Epithelial cell of proximal tubule (primary cell): ENCODE results near the gene PCP2. TPM values are rescaled to one million over a fixed set of nuclear protein-coding genes. Genes with fewer than 3 reads are reported as not detected.

ENCODE experiments used
- DNase-seq: peaks from one replicate; pipeline ENCODE4 v3.0.0-alpha.2; 2011; ENCODE audit warnings: low read depth
- H3K4me3 ChIP-seq: 2 replicates; pipeline ENCODE4 v1.5.1; 2011; ENCODE audit warnings: low read depth, mild to moderate bottlenecking, low read length
- total RNA-seq: library from RNA; depleted of rRNA; stranded (reverse); fragments of >200 nt; gene quantifications from 2 replicates; pipeline ENCODE4 v1.2.3, GENCODE V29; 2015
- TF ChIP-seq, protein P1 (sequence below): conservative IDR thresholded peaks from 2 replicates; pipeline ENCODE4 v1.5.1; 2012; ENCODE audit warnings: low read depth, mild to moderate bottlenecking, low read length

Gene PCP2
- total RNA-seq, 1 donor from 2014 or later: not detected

DNA sequence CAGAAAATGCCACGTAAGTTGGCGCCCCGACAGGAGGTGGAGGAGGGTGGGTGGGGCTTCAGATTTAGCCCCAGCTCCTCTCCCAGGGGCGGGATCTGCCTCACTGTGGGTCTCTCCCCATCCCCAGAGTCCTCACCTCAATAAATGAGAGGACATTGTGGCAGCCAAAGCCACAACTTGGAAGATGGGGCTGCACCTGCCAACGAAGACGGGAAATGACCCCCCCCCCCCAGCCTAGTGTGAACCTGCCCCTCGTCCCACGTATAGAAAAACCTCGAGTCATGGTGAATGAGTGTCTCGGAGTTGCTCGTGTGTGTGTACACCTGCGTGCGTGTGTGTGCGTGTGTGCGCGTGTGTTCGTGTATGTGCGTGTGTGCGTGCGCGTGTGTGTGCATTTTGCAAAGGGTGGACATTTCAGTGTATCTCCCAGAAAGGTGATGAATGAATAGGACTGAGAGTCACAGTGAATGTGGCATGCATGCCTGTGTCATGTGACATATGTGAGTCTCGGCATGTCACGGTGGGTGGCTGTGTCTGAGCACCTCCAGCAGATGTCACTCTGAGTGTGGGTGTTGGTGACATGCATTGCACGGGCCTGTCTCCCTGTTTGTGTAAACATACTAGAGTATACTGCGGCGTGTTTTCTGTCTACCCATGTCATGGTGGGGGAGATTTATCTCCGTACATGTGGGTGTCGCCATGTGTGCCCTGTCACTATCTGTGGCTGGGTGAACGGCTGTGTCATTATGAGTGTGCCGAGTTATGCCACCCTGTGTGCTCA is 45.6 kb upstream of the PCP2 start:
- H3K4me3 ChIP-seq: no peak overlapping the region
- DNase-seq: no peak
- TF ChIP-seq, protein P1, sequence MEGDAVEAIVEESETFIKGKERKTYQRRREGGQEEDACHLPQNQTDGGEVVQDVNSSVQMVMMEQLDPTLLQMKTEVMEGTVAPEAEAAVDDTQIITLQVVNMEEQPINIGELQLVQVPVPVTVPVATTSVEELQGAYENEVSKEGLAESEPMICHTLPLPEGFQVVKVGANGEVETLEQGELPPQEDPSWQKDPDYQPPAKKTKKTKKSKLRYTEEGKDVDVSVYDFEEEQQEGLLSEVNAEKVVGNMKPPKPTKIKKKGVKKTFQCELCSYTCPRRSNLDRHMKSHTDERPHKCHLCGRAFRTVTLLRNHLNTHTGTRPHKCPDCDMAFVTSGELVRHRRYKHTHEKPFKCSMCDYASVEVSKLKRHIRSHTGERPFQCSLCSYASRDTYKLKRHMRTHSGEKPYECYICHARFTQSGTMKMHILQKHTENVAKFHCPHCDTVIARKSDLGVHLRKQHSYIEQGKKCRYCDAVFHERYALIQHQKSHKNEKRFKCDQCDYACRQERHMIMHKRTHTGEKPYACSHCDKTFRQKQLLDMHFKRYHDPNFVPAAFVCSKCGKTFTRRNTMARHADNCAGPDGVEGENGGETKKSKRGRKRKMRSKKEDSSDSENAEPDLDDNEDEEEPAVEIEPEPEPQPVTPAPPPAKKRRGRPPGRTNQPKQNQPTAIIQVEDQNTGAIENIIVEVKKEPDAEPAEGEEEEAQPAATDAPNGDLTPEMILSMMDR: peak; percentile 14

GRCh38 chr19:7677669-7678311 is 44.3 kb upstream of the PCP2 start:
- TF ChIP-seq, protein P1: no peak
- DNase-seq: no peak
- H3K4me3 ChIP-seq: no peak overlapping the region

DNA sequence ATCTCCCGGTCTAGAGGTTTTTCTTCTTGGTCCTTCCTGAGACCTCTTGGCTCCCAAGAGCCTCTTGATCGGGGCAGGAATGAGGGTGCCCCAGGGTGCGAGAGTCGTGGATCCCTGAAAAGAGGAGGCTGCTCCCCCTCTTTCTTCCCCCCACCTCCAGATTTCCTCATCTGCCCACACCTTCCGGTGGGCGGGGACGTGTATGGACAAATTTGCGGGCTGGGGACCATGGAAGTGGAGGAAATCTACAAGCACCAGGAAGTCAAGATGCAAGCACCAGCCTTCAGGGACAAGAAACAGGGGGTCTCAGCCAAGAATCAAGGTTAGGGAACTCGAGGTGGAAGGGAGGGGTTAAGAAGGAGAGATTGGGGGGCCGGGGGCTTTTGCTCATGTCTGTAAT is 43.3 kb upstream of the PCP2 start, which contains the start of gene MCEMP1:
Gene MCEMP1, plus strand, starts transcription at position 237 of the 400 bp plus-strand sequence. Its CDS starts 31 bp downstream, at position 268.
- DNase-seq: no peak
- no peak within 1 kb of the TSS for H3K4me3 ChIP-seq
- TF ChIP-seq, protein P1: no peak

- H3K4me3 ChIP-seq: no peak overlapping the region
- no peak for DNase-seq
- TF ChIP-seq, protein P1: no peak
These were observed 42.9 kb upstream of the PCP2 start for GRCh38 chr19:7676376-7676775.

GRCh38 chr19:7674010-7675005 is 40.8 kb upstream of the PCP2 start:
- TF ChIP-seq, protein P1: no peak
- H3K4me3 ChIP-seq: no peak overlapping the region
- DNase-seq: no peak

GRCh38 chr19:7672522-7672921 is 39.0 kb upstream of the PCP2 start:
- no peak for DNase-seq
- TF ChIP-seq, protein P1: no peak
- H3K4me3 ChIP-seq: no peak overlapping the region
